Naive thymus-derived CD8-positive, alpha-beta T cell (primary cell): ENCODE results near the gene SH3RF3. TPM values are rescaled to one million over a fixed set of nuclear protein-coding genes. Genes with fewer than 3 reads are reported as not detected.
"Not testable (repeated sequence)": the region's sequence is repeated elsewhere in the genome, so short reads cannot be mapped to it uniquely, and the experiment has no call there.

ENCODE experiments used
- ATAC-seq, 2 donors: fragments of 150-1000 bp; cut with Tn5 transposase in 1 of 2; sonication (Bioruptor Pico), chemical (Tn5 transposase) in 1 of 2; 1 replicate in 1 of 2; 2 replicates in 1 of 2; pipeline ENCODE4 v1.10.0; 2021; ENCODE audit warnings: mild to moderate bottlenecking in 2 of 2, moderate library complexity in 2 of 2
- POLR2A ChIA-PET: fragments of 350-600 bp; sonication (Branson Sonifier 250); formaldehyde crosslinking; loops from one replicate; lab custom pipeline; 2021; ENCODE audit warnings: antibody characterized with exemption; lab: Charles Lee
- DNase-seq, 10 donors: peaks; one replicate each; pipeline versions ENCODE4 v3.0.0 to v3.0.0-alpha.2; 2020 to 2022
- H3K27ac Mint-ChIP-seq, 10 donors: one replicate each; pipeline ENCODE4 v1.8.0; 2020 to 2022; ENCODE audit warnings: mild to moderate bottlenecking in 10 of 10, mixed read lengths in 10 of 10, moderate library complexity in 4 of 10, inconsistent platforms in 1 of 10
- H3K27me3 Mint-ChIP-seq, 5 donors: one replicate each; pipeline ENCODE4 v1.8.0; 2021 to 2022; ENCODE audit warnings: mixed read lengths in 5 of 5
- H3K36me3 Mint-ChIP-seq, 3 donors: one replicate each; pipeline ENCODE4 v1.8.0; 2020 to 2022; ENCODE audit warnings: mixed read lengths in 3 of 3, mild to moderate bottlenecking in 2 of 3, inconsistent platforms in 1 of 3
- H3K4me1 Mint-ChIP-seq, 4 donors: one replicate each; pipeline ENCODE4 v1.8.0; 2021 to 2022; ENCODE audit warnings: mixed read lengths in 4 of 4
- H3K4me3 Mint-ChIP-seq, 10 donors: one replicate each; pipeline ENCODE4 v1.8.0; 2020 to 2022; ENCODE audit warnings: mild to moderate bottlenecking in 10 of 10, mixed read lengths in 10 of 10, moderate library complexity in 6 of 10, inconsistent platforms in 1 of 10
- H3K9me3 Mint-ChIP-seq, 9 donors: one replicate each; pipeline ENCODE4 v1.8.0; 2020 to 2022; ENCODE audit warnings: mixed read lengths in 9 of 9, mild to moderate bottlenecking in 3 of 9, inconsistent platforms in 1 of 9, moderate library complexity in 1 of 9
- polyA plus RNA-seq, 3 donors: library from polyadenylated mRNA; unstranded; fragments of 300-500 nt; fragmentation: Illumina TruSeq; gene quantifications; one replicate each; pipeline ENCODE4 v1.2.3, GENCODE V29; 2021
- total RNA-seq, 8 experiments: library from RNA in 2 of 8; stranded (reverse) in 2 of 8; gene quantifications; one replicate each; pipeline ENCODE4 v1.2.3 and lab custom pipeline; 2021 to 2026

Gene SH3RF3
- total and polyA plus RNA-seq, 5 experiments from 2014 or later, result 0.39 to 15.1 (median 4.4) TPM

- POLR2A ChIA-PET, result interaction anchor here (1.0 kb wide), 1 partner anchor 88 kb away, joined by 3 read pairs; no protein-coding TSS in a partner anchor
- peaks cover 0 to 4% (median 0%) of the 10 kb centered on the region in 5 donors for H3K27me3 Mint-ChIP-seq
- H3K36me3 Mint-ChIP-seq, result no peaks in the 10 kb centered on the region
- ATAC-seq (no peak), DNase-seq (no peak)
- peaks cover 16 to 45% (median 29%) of the 10 kb centered on the region in 4 donors for H3K4me1 Mint-ChIP-seq
- peaks cover 0 to 8% (median 2%) of the 10 kb centered on the region in 9 donors for H3K9me3 Mint-ChIP-seq
- no peak overlapping the region for H3K4me3 Mint-ChIP-seq
- H3K27ac Mint-ChIP-seq, result peak overlapping the region in 1 of 10 donors; percentile 15
Observed at GRCh38 chr2:109120166-109120565, 8.8 kb upstream of the SH3RF3 start.

- DNase-seq, result peak in 1 of 10 donors; percentile 3
- H3K9me3 Mint-ChIP-seq, ATAC-seq, H3K27me3 Mint-ChIP-seq, H3K36me3 Mint-ChIP-seq, H3K27ac Mint-ChIP-seq, H3K4me3 Mint-ChIP-seq: not testable (repeated sequence)
- POLR2A ChIA-PET, result interaction anchor here (1.0 kb wide), 1 partner anchor 89 kb away, joined by 3 read pairs; no protein-coding TSS in a partner anchor
- H3K4me1 Mint-ChIP-seq, result peaks cover 17 to 45% (median 33%) of the 10 kb centered on the region in 4 donors
Observed at GRCh38 chr2:109120686-109121085, 8.3 kb upstream of the SH3RF3 start.

GRCh38 chr2:109123586-109124201 is 5.3 kb upstream of the SH3RF3 start:
- DNase-seq (no peak), ATAC-seq (no peak)
- Mint-ChIP-seq H3K27me3 (peaks cover 0 to 12% (median 0%) of the 10 kb centered on the region in 5 donors), H3K4me3 (no peak overlapping the region), H3K36me3 (no peaks in the 10 kb centered on the region), H3K9me3 (no peaks in the 10 kb centered on the region), H3K4me1 (peaks cover 22 to 42% (median 29%) of the 10 kb centered on the region in 4 donors), H3K27ac (peak overlapping the region in 2 of 10 donors; percentile 0 to 70)
- POLR2A ChIA-PET, result interaction anchor here (0.5 to 3.8 kb wide), 2 partner anchors 92 to 561 kb away, joined by 3 to 20 read pairs; no protein-coding TSS in a partner anchor

GRCh38 chr2:109124982-109125592 is 3.9 kb upstream of the SH3RF3 start:
- POLR2A ChIA-PET, result interaction anchor here (3.8 kb wide), 1 partner anchor 93 kb away, joined by 20 read pairs; no protein-coding TSS in a partner anchor
- Mint-ChIP-seq H3K9me3 (no peaks in the 10 kb centered on the region), H3K4me3 (peak overlapping the region in 1 of 10 donors; percentile 1), H3K27ac (peak overlapping the region in 5 of 10 donors; percentile 10 to 73 (median 43)), H3K36me3 (no peaks in the 10 kb centered on the region), H3K4me1 (peaks cover 22 to 39% (median 31%) of the 10 kb centered on the region in 4 donors), H3K27me3 (peaks cover 0 to 14% (median 0%) of the 10 kb centered on the region in 5 donors)
- no peak for ATAC-seq
- DNase-seq, result no peak

GRCh38 chr2:109125593-109126500 is 3.2 kb upstream of the SH3RF3 start:
- H3K27ac Mint-ChIP-seq, result peak overlapping the region in 6 of 10 donors; percentile 13 to 66 (median 36)
- no peak for ATAC-seq
- no peak for DNase-seq
- H3K36me3 Mint-ChIP-seq, result no peaks in the 10 kb centered on the region
- peak overlapping the region in 2 of 10 donors; percentile 24 to 45 for H3K4me3 Mint-ChIP-seq
- POLR2A ChIA-PET, result interaction anchor here (1.0 to 3.8 kb wide), 2 partner anchors 23 to 94 kb away, joined by 3 to 20 read pairs; no protein-coding TSS in a partner anchor
- H3K27me3 Mint-ChIP-seq, result peaks cover 0 to 18% (median 0%) of the 10 kb centered on the region in 5 donors
- peaks cover 25 to 46% (median 37%) of the 10 kb centered on the region in 4 donors for H3K4me1 Mint-ChIP-seq
- no peaks in the 10 kb centered on the region for H3K9me3 Mint-ChIP-seq

GRCh38 chr2:109126501-109126860 is 2.5 kb upstream of the SH3RF3 start:
- POLR2A ChIA-PET, result interaction anchor here (1.0 to 3.8 kb wide), 2 partner anchors 24 to 95 kb away, joined by 3 to 20 read pairs; no protein-coding TSS in a partner anchor
- peaks cover 28 to 50% (median 41%) of the 10 kb centered on the region in 4 donors for H3K4me1 Mint-ChIP-seq
- H3K9me3 Mint-ChIP-seq, result no peaks in the 10 kb centered on the region
- no peaks in the 10 kb centered on the region for H3K36me3 Mint-ChIP-seq
- no peak for ATAC-seq
- no peak for DNase-seq
- H3K27ac Mint-ChIP-seq, result peak overlapping the region in 4 of 10 donors; percentile 15 to 66 (median 50)
- H3K27me3 Mint-ChIP-seq, result peaks cover 0 to 20% (median 0%) of the 10 kb centered on the region in 5 donors
- H3K4me3 Mint-ChIP-seq, result peak overlapping the region in 1 of 10 donors; percentile 45

- no peak for ATAC-seq
- H3K27me3 Mint-ChIP-seq, result peaks cover 0 to 20% (median 0%) of the 10 kb centered on the region in 5 donors
- H3K9me3 Mint-ChIP-seq, result no peaks in the 10 kb centered on the region
- no peak for DNase-seq
- POLR2A ChIA-PET, result interaction anchor here (0.8 to 4.1 kb wide), 4 partner anchors 53 to 383 kb away, joined by 3 to 46 read pairs (median 14); no protein-coding TSS in a partner anchor
- H3K4me3 Mint-ChIP-seq, result peak overlapping the region; percentile 78 to 97 (median 85)
- H3K27ac Mint-ChIP-seq, result peak overlapping the region in 9 of 10 donors; percentile 28 to 93 (median 85)
- peaks cover 31 to 52% (median 46%) of the 10 kb centered on the region in 4 donors for H3K4me1 Mint-ChIP-seq
- no peaks in the 10 kb centered on the region for H3K36me3 Mint-ChIP-seq
Observed at GRCh38 chr2:109127556-109127955, 1.4 kb upstream of the SH3RF3 start.

GRCh38 chr2:109128048-109128615 is 873 bp upstream of the SH3RF3 start:
- Mint-ChIP-seq H3K4me1 (peaks cover 29 to 52% (median 47%) of the 10 kb centered on the region in 4 donors), H3K27ac (peak overlapping the region; percentile 28 to 93 (median 82)), H3K9me3 (no peaks in the 10 kb centered on the region), H3K4me3 (peak overlapping the region; percentile 83 to 97 (median 88)), H3K27me3 (peaks cover 0 to 18% (median 0%) of the 10 kb centered on the region in 5 donors), H3K36me3 (no peaks in the 10 kb centered on the region)
- DNase-seq (peak; percentile 48 to 81 (median 66)), ATAC-seq (peak; percentile 56 to 63)
- POLR2A ChIA-PET, result interaction anchor here (1.4 to 4.1 kb wide), 5 partner anchors 25 to 382 kb away, joined by 4 to 46 read pairs (median 7); no protein-coding TSS in a partner anchor

- ATAC-seq (peak; percentile 65 to 67), DNase-seq (peak in 6 of 10 donors; percentile 25 to 62 (median 38))
- POLR2A ChIA-PET, result interaction anchor here (0.7 to 4.1 kb wide), 7 partner anchors 27 to 380 kb away, joined by 3 to 46 read pairs (median 4); no protein-coding TSS in a partner anchor
- H3K27me3 Mint-ChIP-seq, result peaks cover 0 to 18% (median 0%) of the 10 kb centered on the region in 5 donors
- H3K36me3 Mint-ChIP-seq, result no peaks in the 10 kb centered on the region
- peaks cover 34 to 65% (median 58%) of the 10 kb centered on the region in 4 donors for H3K4me1 Mint-ChIP-seq
- H3K4me3 Mint-ChIP-seq, result peak overlapping the region; percentile 56 to 97 (median 65)
- no peak overlapping the region for H3K27ac Mint-ChIP-seq
- H3K9me3 Mint-ChIP-seq, result no peaks in the 10 kb centered on the region
Observed at GRCh38 chr2:109129356-109129920, 433 bp downstream of the SH3RF3 start.

- Mint-ChIP-seq H3K4me3 (peak overlapping the region; percentile 84 to 98 (median 96)), H3K36me3 (no peaks in the 10 kb centered on the region), H3K27ac (peak overlapping the region in 9 of 10 donors; percentile 79 to 96 (median 86)), H3K27me3 (peaks cover 0 to 15% (median 0%) of the 10 kb centered on the region in 5 donors), H3K4me1 (peaks cover 40 to 71% (median 58%) of the 10 kb centered on the region in 4 donors), H3K9me3 (no peaks in the 10 kb centered on the region)
- peak in 5 of 10 donors; percentile 8 to 70 (median 41) for DNase-seq
- POLR2A ChIA-PET, result interaction anchor here (0.7 to 4.1 kb wide), 6 partner anchors 98 to 380 kb away, joined by 3 to 46 read pairs (median 4); no protein-coding TSS in a partner anchor
- peak; percentile 21 to 27 for ATAC-seq
Observed at GRCh38 chr2:109129921-109130722, 1.1 kb downstream of the SH3RF3 start.
